Measurements from ENCODE around the gene PTCHD4. TPM values are rescaled to one million over a fixed set of nuclear protein-coding genes. Genes with fewer than 3 reads are reported as not detected.
A peak's percentile ranks its signal among the peaks of the same experiment; 100 is the strongest.
"Not testable (repeated sequence)": the region's sequence is repeated elsewhere in the genome, so short reads cannot be mapped to it uniquely, and the experiment has no call there.

Gene PTCHD4
- total RNA-seq (2014; rRNA removed; shearing (Covaris generic)): 8.4 and 8.9 TPM in 2 replicates
- polyA plus RNA-seq (2015; cell fraction: cytosol; rRNA removed): 4.6 and 5.3 TPM in 2 replicates
- 1.7 and 2.5 TPM in 2 replicates for polyA plus RNA-seq (2015; cell fraction: nucleus; rRNA removed)

GRCh38 chr6:48111143-48111506, at the start of gene PTCHD4:
Gene PTCHD4 (minus strand): TSS chr6:48111197. CDS start chr6:48068957, 42,240 bp downstream.
- in situ Hi-C loops (cut with HindIII; ENCODE audit: low pct_unique_long_range_greater_than_20kb, low sequenced_read_pairs): no loop called here
- DNase-seq (ENCODE audit: low read depth, low spot score): peak; percentile 64

GRCh38 chr6:48151142-48151541, 40.1 kb upstream of the PTCHD4 start:
- DNase-seq (ENCODE audit: low read depth, low spot score): no peak
- in situ Hi-C loops (cut with HindIII; ENCODE audit: low pct_unique_long_range_greater_than_20kb, low sequenced_read_pairs): no loop called here

GRCh38 chr6:48150701-48151100, 39.7 kb upstream of the PTCHD4 start:
- no peak for DNase-seq (ENCODE audit: low read depth, low spot score)
- in situ Hi-C loops (cut with HindIII; ENCODE audit: low pct_unique_long_range_greater_than_20kb, low sequenced_read_pairs): no loop called here

- DNase-seq (ENCODE audit: low read depth, low spot score): no peak
- in situ Hi-C loops (cut with HindIII; ENCODE audit: low pct_unique_long_range_greater_than_20kb, low sequenced_read_pairs): no loop called here
These were observed 36.1 kb upstream of the PTCHD4 start for GRCh38 chr6:48147051-48147450.

GRCh38 chr6:48144021-48144420, 33.0 kb upstream of the PTCHD4 start:
- DNase-seq (ENCODE audit: low read depth, low spot score): no peak
- in situ Hi-C loops (cut with HindIII; ENCODE audit: low pct_unique_long_range_greater_than_20kb, low sequenced_read_pairs): no loop called here

GRCh38 chr6:48141975-48142374, 31.0 kb upstream of the PTCHD4 start:
- DNase-seq (ENCODE audit: low read depth, low spot score): no peak
- in situ Hi-C loops (cut with HindIII; ENCODE audit: low pct_unique_long_range_greater_than_20kb, low sequenced_read_pairs): no loop called here

GRCh38 chr6:48139818-48140614, 29.0 kb upstream of the PTCHD4 start:
- no peak for DNase-seq (ENCODE audit: low read depth, low spot score)
- in situ Hi-C loops (cut with HindIII; ENCODE audit: low pct_unique_long_range_greater_than_20kb, low sequenced_read_pairs): no loop called here

GRCh38 chr6:48136856-48137255, 25.9 kb upstream of the PTCHD4 start:
- in situ Hi-C loops (cut with HindIII; ENCODE audit: low pct_unique_long_range_greater_than_20kb, low sequenced_read_pairs): no loop called here
- DNase-seq (ENCODE audit: low read depth, low spot score): no peak

GRCh38 chr6:48135323-48136084, 24.5 kb upstream of the PTCHD4 start:
- DNase-seq (ENCODE audit: low read depth, low spot score): no peak
- in situ Hi-C loops (cut with HindIII; ENCODE audit: low pct_unique_long_range_greater_than_20kb, low sequenced_read_pairs): no loop called here

- no peak for DNase-seq (ENCODE audit: low read depth, low spot score)
- in situ Hi-C loops (cut with HindIII; ENCODE audit: low pct_unique_long_range_greater_than_20kb, low sequenced_read_pairs): no loop called here
These were observed 23.2 kb upstream of the PTCHD4 start for GRCh38 chr6:48134246-48134645.

- in situ Hi-C loops (cut with HindIII; ENCODE audit: low pct_unique_long_range_greater_than_20kb, low sequenced_read_pairs): no loop called here
- DNase-seq (ENCODE audit: low read depth, low spot score): no peak
These were observed 12.6 kb upstream of the PTCHD4 start for GRCh38 chr6:48123601-48124000.

GRCh38 chr6:48121983-48122749, 11.2 kb upstream of the PTCHD4 start:
- in situ Hi-C loops (cut with HindIII; ENCODE audit: low pct_unique_long_range_greater_than_20kb, low sequenced_read_pairs): not testable (repeated sequence)

GRCh38 chr6:48116699-48117645, 6.0 kb upstream of the PTCHD4 start:
- DNase-seq (ENCODE audit: low read depth, low spot score): no peak
- in situ Hi-C loops (cut with HindIII; ENCODE audit: low pct_unique_long_range_greater_than_20kb, low sequenced_read_pairs): no loop called here

More at GRCh38 chr6:48121983-48122749, 11.2 kb upstream of the PTCHD4 start:
- DNase-seq (ENCODE audit: low read depth, low spot score): not testable (repeated sequence)

GRCh38 chr6:48113130-48113529, 2.1 kb upstream of the PTCHD4 start:
- in situ Hi-C loops (cut with HindIII; ENCODE audit: low pct_unique_long_range_greater_than_20kb, low sequenced_read_pairs): no loop called here
- no peak for DNase-seq (ENCODE audit: low read depth, low spot score)

GRCh38 chr6:48111575-48111974, 578 bp upstream of the PTCHD4 start:
- in situ Hi-C loops (cut with HindIII; ENCODE audit: low pct_unique_long_range_greater_than_20kb, low sequenced_read_pairs): no loop called here
- no peak for DNase-seq (ENCODE audit: low read depth, low spot score)

- DNase-seq (ENCODE audit: low read depth, low spot score): peak; percentile 39
- in situ Hi-C loops (cut with HindIII; ENCODE audit: low pct_unique_long_range_greater_than_20kb, low sequenced_read_pairs): no loop called here
These were observed 408 bp downstream of the PTCHD4 start for GRCh38 chr6:48110436-48111142.

All from SK-MEL-5 (cell line).